GM10248 (cell line): ENCODE results near the gene PSMB10.

Experiments
- CTCF ChIA-PET: fragments of 300-600 bp; sonication (Branson Sonifier 250); formaldehyde crosslinking; extraction: SDS; loops from one replicate; lab custom pipeline; 2021; ENCODE audit warnings: antibody characterized with exemption; lab: Yijun Ruan, JAX
- POLR2A ChIA-PET: fragments of 350-650 bp; sonication (Branson Sonifier 250); formaldehyde crosslinking; extraction: SDS; loops from one replicate; lab custom pipeline; 2020; ENCODE audit warnings: antibody characterized with exemption; lab: Yijun Ruan, JAX
- DNase-seq: peaks from one replicate; pipeline ENCODE4 v3.0.0; 2012; ENCODE audit errors: extremely low spot score
- TF ChIP-seq, protein P1 (sequence below): IDR thresholded peaks from 2 replicates; pipeline ENCODE4 v1.5.1; 2012; ENCODE audit warnings: mild to moderate bottlenecking, low read depth; ENCODE audit errors: extremely low read depth, missing control alignments, control extremely low read depth

PSMB10 gene

GRCh38 chr16:67946966-67947558 is 10.4 kb upstream of the PSMB10 start:
- ChIA-PET POLR2A (no interaction called here), CTCF (interaction anchor here (1.3 to 1.6 kb wide), 2 partner anchors 18 to 131 kb away, joined by 3 to 4 read pairs; no protein-coding TSS in a partner anchor)
- TF ChIP-seq, protein P1, sequence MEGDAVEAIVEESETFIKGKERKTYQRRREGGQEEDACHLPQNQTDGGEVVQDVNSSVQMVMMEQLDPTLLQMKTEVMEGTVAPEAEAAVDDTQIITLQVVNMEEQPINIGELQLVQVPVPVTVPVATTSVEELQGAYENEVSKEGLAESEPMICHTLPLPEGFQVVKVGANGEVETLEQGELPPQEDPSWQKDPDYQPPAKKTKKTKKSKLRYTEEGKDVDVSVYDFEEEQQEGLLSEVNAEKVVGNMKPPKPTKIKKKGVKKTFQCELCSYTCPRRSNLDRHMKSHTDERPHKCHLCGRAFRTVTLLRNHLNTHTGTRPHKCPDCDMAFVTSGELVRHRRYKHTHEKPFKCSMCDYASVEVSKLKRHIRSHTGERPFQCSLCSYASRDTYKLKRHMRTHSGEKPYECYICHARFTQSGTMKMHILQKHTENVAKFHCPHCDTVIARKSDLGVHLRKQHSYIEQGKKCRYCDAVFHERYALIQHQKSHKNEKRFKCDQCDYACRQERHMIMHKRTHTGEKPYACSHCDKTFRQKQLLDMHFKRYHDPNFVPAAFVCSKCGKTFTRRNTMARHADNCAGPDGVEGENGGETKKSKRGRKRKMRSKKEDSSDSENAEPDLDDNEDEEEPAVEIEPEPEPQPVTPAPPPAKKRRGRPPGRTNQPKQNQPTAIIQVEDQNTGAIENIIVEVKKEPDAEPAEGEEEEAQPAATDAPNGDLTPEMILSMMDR: no peak

GRCh38 chr16:67946128-67946569 is 9.5 kb upstream of the PSMB10 start:
- ChIA-PET POLR2A (no interaction called here), CTCF (interaction anchor here (1.1 to 1.6 kb wide), 3 partner anchors 17 to 130 kb away, joined by 3 to 4 read pairs (median 3); no protein-coding TSS in a partner anchor)
- TF ChIP-seq, protein P1: no peak
- no peak for DNase-seq

More at GRCh38 chr16:67946966-67947558, 10.4 kb upstream of the PSMB10 start:
- DNase-seq: no peak

DNA sequence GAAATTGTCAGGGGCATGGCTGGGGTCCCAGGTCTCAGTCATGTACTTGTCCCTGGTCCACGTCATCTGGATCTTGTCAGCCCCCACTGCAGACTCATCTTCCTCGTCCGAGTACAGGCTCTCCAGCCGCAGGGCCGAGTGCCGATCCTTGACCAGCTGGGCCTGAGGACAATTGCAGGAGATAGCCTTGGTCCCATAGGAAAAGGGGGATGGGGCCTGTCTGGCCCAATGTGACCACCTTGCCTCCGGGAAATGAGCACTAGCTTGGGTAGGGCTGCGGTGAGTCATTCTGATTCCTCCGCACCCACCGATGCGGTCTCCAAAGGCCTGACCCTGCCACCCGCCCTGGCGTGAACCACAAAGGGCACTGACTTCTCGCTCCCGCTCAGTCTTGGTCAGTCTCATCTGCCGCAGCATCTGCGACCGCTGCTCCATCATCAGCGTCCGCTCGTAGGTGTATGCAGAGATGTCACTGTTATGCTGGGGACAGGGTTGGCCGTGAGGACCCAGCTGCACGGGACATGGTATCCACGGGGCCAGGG is 8.8 kb upstream of the PSMB10 start:
- ChIA-PET CTCF (interaction anchor here (1.1 kb wide), 2 partner anchors 27 to 42 kb away, joined by 3 read pairs; no protein-coding TSS in a partner anchor), POLR2A (no interaction called here)
- TF ChIP-seq, protein P1: no peak
- DNase-seq: no peak

DNA sequence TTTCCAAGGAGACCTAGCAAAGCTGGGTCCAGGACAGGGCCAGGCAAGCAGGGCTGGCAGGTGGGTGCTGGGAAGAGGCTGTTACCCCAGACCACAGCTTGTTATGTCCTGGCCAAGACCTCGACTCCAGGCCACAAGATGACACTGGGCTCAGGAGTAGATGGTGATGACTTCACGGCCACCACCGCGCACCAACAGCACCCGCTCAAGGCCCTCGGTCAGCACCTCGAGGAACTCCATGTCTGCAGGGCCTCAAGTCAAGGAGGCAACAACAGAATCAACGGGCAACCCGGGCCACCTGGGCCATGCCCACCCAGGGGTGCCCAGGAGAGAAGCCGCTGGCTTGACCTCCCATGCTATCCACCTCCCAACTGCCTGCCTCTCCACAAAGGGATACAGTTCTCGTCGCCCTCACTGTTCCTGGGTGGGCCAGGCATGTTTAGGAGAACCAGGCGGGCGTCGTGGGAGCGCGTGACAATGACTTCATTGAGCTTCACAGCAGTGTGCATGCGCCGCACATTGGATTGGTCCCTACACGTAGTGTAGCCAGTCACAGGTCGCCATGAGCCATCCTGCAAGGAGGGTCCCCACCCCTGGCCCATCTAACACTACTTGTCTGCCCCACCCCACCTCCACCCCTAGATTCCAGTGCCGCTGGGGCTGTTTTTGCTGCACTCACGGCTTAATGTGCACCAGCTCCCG is 8.2 kb upstream of the PSMB10 start:
- no peak for DNase-seq
- ChIA-PET POLR2A (no interaction called here), CTCF (interaction anchor here (1.1 to 1.3 kb wide), 2 partner anchors 21 to 41 kb away, joined by 3 read pairs; no protein-coding TSS in a partner anchor)
- TF ChIP-seq, protein P1: no peak

DNA sequence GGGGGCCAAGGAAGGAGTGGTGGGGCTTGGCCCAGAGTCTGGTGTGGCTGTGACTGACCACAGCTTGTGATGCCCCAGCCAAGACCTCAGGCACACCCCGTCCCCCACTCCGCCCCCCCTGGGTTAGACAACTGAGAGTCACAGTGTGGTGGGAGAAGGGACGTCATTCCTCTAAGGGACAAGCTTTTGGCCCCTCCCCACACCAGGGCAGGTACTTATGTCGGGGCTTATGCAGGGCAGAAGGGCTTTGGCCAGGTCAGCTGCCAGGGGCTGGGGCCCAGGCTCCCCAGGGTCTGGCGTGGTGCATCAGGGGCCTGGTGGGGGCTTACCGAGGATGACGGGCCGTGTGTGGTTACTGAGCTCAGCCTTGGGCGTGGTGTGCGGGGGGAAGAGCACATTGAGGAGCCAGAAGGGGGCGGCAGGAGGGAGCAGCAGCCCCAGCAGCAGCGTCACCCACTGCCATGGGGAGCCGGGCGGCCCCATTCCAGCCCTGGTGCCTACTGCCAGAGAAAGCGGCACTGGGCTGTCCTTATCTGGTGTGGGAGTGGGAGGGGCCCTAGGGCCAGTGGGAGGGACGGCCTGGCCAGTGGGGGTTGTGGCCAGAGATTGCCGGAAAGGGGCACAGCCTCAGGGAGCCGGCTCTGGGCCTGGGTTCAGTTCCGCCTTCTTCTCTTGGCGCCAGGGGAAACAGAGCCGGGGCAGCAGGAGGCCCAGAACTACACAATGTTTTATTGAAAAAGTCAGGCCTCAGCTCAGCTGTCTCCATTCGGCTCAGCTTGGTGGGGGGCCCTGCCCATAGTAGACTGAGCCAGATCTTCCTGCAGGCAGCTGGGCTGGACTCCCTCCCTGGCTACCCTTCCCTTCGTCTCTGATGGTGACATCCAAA is 7.2 kb upstream of the PSMB10 start, which contains the start of gene LCAT:
Gene LCAT, minus strand, starts transcription at position 502 of the 886 bp plus-strand sequence. Its CDS starts 19 bp downstream, at position 483.
- ChIA-PET CTCF (interaction anchor here (1.2 to 1.9 kb wide), 4 partner anchors 9 to 28 kb away, joined by 3 to 7 read pairs (median 3); no protein-coding TSS in a partner anchor), POLR2A (no interaction called here)
- TF ChIP-seq, protein P1: no peak
- no peak for DNase-seq
